Astrocyte of the cerebellum (primary cell): ENCODE data around the gene KLHL3.

Source experiments
- DNase-seq: peaks from one replicate; pipeline ENCODE4 v3.0.0-alpha.2; 2011; ENCODE audit warnings: low read depth
- H3K4me3 ChIP-seq: 2 replicates; pipeline ENCODE4 v1.5.1; 2011; ENCODE audit warnings: mild to moderate bottlenecking, low read depth, low read length, moderate library complexity
- CTCF ChIP-seq: IDR thresholded peaks from 2 replicates; pipeline ENCODE4 v1.5.1; 2012; ENCODE audit warnings: low read length, low read depth, moderate library complexity, mild to moderate bottlenecking; ENCODE audit errors: missing control alignments
- in situ Hi-C: cut with HindIII; loops from 2 replicates; pipeline ENCODE4 v1.10.0; 2017; ENCODE audit warnings: low sequenced_read_pairs

The KLHL3 gene

GRCh38 chr5:137760719-137761516, 25.0 kb upstream of the KLHL3 start:
- in situ Hi-C loops: no loop called here
- DNase-seq: no peak
- no peak for TF ChIP-seq CTCF
- H3K4me3 ChIP-seq: no peak overlapping the region

- in situ Hi-C loops: no loop called here
- DNase-seq: no peak
- no peak overlapping the region for H3K4me3 ChIP-seq
- TF ChIP-seq CTCF: no peak
Observed at GRCh38 chr5:137760294-137760693, 24.4 kb upstream of the KLHL3 start.

GRCh38 chr5:137758715-137759306, 22.9 kb upstream of the KLHL3 start:
- H3K4me3 ChIP-seq: no peak overlapping the region
- in situ Hi-C loops: no loop called here
- TF ChIP-seq CTCF: no peak
- no peak for DNase-seq

GRCh38 chr5:137758121-137758520, 22.2 kb upstream of the KLHL3 start:
- DNase-seq: no peak
- in situ Hi-C loops: no loop called here
- no peak overlapping the region for H3K4me3 ChIP-seq
- TF ChIP-seq CTCF: no peak

GRCh38 chr5:137757634-137758033, 21.7 kb upstream of the KLHL3 start:
- in situ Hi-C loops: no loop called here
- no peak overlapping the region for H3K4me3 ChIP-seq
- no peak for DNase-seq
- TF ChIP-seq CTCF: no peak

- in situ Hi-C loops: no loop called here
- peak overlapping the region; percentile 94 for H3K4me3 ChIP-seq
- DNase-seq: no peak
- TF ChIP-seq CTCF: no peak
Observed at GRCh38 chr5:137754961-137755762, 19.3 kb upstream of the KLHL3 start.
